IPS-NIHi7 (cell line): ENCODE data around the gene BCAP29.
"Not testable (repeated sequence)": the region's sequence is repeated elsewhere in the genome, so short reads cannot be mapped to it uniquely, and the experiment has no call there.

ENCODE experiments used
- DNase-seq: peaks from one replicate; pipeline ENCODE4 v3.0.0; 2012; ENCODE audit warnings: mixed read lengths; ENCODE audit errors: extremely low spot score

Gene BCAP29

GRCh38 chr7:107622429-107622828 lies 42.4 kb downstream of the BCAP29 start:
- no peak for DNase-seq

GRCh38 chr7:107622894-107623293 lies 42.8 kb downstream of the BCAP29 start:
- no peak for DNase-seq

DNA sequence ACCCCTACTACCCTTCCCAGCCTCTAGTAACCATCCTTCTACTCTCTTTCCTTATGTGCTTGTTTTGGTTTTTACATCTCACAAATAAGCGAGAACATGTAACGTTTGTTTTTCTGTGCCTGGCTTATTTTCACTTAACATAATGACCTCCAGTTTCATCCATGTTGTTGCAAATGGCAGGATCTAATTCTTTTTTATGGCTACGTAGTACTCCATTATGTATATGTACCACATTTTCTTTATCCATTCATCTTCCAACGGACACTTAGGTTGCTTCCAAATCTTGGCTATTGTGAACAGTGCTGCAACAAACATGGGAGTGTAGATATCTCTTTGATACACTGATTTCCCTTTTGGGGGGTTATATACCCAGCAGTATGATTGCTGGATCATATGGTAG lies 47.0 kb downstream of the BCAP29 start:
- no peak for DNase-seq

DNA sequence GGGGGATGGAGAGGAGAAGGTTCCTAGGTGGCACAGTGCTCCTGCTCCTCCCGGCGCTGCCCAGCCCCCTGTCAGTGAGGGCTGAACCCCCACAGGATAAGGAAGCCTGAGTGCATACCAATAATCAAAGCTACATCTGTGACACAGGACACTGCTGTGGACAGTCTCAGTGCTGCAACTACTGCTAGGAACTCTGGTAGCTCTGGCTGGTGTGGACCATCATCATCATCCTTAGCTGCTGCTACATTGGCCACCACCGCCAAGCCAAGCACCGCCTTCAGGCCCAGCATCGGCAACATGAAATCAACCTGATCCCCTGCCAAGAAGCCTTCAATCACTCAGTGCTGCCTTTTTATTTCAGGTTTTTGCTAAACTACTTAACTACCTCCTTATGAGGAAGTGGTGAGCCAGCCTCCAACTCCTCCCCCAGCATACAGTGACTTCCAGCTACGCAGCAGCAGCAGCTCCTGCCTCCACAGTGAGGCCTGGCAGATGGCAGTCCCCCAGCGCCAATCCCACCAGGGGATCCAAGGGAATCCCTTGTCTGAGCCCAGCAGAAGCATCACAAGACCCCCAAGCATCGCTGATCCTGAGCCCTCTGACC lies 48.5 kb downstream of the BCAP29 start:
- DNase-seq: no peak

- DNase-seq: no peak
These were observed 50.3 kb downstream of the BCAP29 start for GRCh38 chr7:107630342-107630741.

DNA sequence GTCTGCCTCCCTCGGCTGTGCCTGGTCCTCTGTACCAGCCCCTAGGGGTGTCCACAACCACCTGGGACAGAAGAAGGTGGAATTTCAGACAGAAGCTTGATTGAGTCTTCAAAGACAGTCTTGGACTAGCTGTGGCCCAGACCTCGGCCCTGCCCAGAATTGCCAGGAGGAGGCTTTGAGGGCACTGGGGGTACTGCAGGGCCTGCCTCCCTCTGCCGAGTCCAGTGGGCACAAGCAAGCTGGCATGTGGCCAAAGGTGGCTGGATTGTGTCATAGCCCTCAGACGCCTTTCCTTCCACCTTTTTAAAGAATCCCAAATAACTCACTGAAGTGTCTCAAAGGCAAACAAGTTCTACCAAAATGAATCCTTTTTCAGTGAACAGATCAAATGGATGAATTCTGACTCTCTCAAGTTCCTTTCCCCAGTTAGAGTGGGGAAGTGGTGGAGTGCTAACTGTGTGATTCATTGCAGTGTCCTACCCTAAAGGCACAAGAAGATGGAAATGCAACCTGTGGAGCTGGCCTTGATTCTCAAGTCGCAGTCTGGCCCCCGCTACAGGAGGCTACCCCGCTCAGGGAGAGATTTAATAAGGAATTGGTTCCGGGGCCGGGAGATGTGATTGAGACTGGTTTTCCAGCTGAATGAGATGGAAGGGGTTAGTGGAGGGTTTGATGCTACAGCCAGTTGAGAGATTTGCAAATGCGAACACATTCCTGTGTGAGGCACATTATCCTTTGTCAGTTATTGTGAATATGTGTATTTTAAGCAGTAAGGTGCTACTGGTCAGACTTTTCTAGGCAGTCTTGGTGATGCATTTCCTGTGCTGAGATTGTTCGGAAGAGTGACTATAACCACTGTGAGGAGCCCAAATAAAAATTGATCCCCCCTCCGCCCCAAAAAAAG lies 51.8 kb downstream of the BCAP29 start:
- no peak for DNase-seq

GRCh38 chr7:107632492-107632865 lies 52.4 kb downstream of the BCAP29 start:
- no peak for DNase-seq

DNA sequence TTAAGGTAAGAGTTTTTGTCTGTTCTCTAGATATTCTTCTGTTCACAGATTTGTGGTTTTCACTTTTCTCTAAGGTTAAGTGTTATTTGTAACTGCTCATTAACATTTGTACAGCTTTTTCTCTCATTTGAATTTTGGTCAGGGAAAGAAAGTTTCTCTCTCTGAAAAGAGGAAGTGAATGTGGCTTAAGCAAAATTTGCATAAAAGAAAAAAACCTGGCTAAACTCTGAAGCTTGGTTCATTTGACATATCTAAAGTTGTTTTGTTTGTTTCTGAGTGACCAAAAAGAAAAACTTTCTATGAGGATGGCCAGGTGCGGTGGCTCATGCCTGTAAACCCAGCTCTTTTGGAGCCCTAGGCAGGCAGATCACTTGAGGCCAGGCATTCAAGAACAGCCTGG lies 58.5 kb downstream of the BCAP29 start:
- no peak for DNase-seq

GRCh38 chr7:107639070-107639469 lies 59.0 kb downstream of the BCAP29 start:
- not testable (repeated sequence) for DNase-seq

- no peak for DNase-seq
These were observed 61.6 kb downstream of the BCAP29 start for GRCh38 chr7:107641676-107642075.

DNA sequence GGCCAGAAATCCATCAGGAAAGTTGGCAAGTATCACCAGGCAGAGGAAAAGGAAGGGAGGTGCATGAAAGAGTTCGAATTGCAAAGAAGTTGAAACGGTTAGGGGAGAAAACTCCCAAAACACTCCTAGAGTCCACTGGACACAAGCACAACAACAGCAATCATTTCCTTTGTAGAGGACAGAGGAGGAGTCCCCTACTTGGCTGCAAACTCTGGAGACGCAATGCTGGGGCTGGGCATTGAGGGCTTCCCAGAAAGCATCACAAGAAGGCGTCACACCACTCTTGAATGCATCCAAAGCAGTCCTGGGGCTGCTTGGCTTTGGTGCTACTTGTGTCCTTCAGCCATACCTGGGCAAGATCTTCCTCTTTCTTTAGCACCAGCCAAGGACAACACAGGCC lies 62.5 kb downstream of the BCAP29 start:
- DNase-seq: no peak

- peak; percentile 40 for DNase-seq
These were observed 63.4 kb downstream of the BCAP29 start for GRCh38 chr7:107643407-107643806.

- no peak for DNase-seq
These were observed 63.9 kb downstream of the BCAP29 start for GRCh38 chr7:107643938-107644308.

GRCh38 chr7:107644309-107644974 lies 64.4 kb downstream of the BCAP29 start:
- DNase-seq: no peak

DNA sequence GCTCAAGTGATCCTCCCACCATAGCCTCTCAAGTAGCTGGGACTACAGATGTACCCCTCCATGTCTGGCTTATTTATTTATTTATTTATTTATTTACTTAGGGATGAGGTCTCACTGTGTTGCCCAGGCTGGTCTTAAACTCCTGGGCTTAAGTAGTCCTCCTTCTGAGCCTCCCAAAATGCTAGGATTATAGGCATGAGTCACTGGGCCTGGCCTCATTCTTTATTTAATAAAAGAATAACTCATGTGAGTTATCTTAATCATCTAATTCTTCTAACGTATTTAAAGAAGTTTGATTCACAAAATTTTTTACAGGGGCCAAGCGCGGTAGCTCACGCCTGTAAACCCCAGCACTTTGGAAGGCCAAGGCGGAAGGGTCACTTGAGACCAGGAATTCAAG lies 72.6 kb downstream of the BCAP29 start:
- DNase-seq: no peak

DNA sequence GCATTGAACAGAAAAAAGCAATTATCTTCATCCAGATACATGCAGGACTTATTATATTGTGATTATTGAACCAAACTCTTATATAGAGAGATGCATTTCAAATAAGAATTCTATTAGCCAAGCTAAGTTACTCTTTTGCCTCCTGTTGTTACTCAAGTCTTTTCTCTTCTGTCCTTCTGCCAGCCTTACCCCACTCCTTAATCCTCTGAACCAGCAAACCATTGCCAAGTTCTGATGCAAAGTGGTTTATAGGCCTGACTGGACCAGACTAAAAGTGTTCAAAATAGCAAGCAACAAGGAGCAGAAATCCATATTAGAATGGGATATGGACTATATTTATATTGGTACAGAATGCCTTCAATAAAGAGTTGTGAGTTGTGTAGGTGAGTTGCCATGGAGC lies 78.4 kb downstream of the BCAP29 start:
- no peak for DNase-seq

DNA sequence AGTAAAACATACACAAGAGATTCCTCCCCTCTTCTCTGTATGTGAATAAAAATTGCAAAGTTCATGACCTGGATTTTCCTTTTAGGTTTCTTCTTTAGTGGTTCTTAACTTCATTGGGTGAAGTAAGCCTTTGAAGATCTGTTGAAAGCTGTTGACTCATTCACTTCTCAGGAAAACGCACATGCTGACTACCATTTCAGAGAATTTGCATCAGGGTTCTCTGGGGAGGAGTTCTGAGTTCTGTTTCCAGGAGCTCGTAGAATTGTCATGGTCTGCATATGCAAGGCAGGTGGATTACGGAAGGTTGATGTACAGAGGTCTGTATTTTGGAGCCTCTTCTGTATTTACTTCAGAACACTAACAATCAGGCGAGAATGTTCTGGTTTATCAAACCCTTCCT lies 79.6 kb downstream of the BCAP29 start:
- no peak for DNase-seq

GRCh38 chr7:107660381-107661080 lies 80.5 kb downstream of the BCAP29 start, which contains the start of gene SLC26A4:
TSS of gene SLC26A4 (plus strand) at chr7:107660828. CDS start at chr7:107661642, 814 bp downstream.
- DNase-seq: peak; percentile 18

DNA sequence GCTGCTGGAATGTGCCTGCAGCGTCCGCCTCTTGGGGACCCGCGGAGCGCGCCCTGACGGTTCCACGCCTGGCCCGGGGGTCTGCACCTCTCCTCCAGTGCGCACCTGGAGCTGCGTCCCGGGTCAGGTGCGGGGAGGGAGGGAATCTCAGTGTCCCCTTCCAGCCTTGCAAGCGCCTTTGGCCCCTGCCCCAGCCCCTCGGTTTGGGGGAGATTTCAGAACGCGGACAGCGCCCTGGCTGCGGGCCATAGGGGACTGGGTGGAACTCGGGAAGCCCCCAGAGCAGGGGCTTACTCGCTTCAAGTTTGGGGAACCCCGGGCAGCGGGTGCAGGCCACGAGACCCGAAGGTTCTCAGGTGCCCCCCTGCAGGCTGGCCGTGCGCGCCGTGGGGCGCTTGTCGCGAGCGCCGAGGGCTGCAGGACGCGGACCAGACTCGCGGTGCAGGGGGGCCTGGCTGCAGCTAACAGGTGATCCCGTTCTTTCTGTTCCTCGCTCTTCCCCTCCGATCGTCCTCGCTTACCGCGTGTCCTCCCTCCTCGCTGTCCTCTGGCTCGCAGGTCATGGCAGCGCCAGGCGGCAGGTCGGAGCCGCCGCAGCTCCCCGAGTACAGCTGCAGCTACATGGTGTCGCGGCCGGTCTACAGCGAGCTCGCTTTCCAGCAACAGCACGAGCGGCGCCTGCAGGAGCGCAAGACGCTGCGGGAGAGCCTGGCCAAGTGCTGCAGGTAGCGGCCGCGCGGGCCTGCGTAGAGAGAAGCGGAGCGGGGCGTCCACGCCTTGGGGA lies 81.2 kb downstream of the BCAP29 start:
- peak; percentile 64 for DNase-seq

DNA sequence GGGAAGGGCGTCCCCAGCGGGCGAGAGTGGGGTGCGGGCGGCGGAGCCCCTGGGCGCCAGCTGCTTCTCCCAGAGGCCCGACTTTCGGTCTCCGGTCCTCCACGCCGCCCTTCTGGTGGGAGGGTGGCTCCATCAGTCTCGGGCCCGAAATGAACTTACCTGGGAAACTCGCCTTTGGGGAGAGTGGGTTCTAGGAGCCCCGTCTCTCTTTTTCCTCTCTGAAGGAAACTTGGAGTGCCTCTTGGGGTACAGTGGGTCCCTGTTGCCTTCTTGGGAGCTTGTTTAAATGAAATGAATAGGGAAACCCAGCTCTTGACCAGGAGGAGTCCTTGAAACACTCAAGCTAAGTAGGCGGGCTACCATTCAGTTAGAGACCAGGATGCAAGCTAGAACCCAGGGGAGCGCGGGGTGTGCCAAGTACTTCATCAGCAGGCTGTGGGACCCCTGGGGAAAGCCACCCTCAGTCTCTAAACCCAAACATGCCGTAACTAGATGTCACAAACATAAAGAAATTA lies 81.9 kb downstream of the BCAP29 start:
- DNase-seq: no peak

DNA sequence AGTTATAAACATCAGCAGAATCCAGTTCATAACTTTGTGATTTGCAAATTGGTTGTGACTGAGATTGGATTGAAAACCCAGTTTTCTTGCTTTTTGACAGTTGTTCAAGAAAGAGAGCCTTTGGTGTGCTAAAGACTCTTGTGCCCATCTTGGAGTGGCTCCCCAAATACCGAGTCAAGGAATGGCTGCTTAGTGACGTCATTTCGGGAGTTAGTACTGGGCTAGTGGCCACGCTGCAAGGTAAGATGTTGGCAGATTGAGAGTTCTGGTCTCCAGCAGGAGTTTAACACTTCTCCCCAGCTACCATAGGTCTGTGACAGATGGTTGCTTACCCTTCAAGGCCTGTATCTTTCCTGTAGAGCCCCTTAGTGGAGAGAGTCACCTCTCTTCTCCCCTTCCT lies 83.2 kb downstream of the BCAP29 start:
- no peak for DNase-seq
